IMR-90 (cell line): ENCODE measurements around the gene GLP2R. TPM values are rescaled to one million over a fixed set of nuclear protein-coding genes. Genes with fewer than 3 reads are reported as not detected.

Experiments used
- ATAC-seq: fragments of 200-7000 bp; cut with Tn5 transposase; 2 replicates; pipeline ENCODE4 v1.9.1; 2020; ENCODE audit warnings: low read depth, mild to moderate bottlenecking, moderate library complexity
- BruUV-seq: library from RNA; stranded (reverse); fragments of 400-500 nt; replicated peaks from 2 replicates; lab custom pipeline; 2021; lab: Mats Ljungman, UMichigan
- CTCF ChIA-PET: fragments of 300-600 bp; formaldehyde crosslinking; extraction: SDS; loops from one replicate; lab custom pipeline; 2021; ENCODE audit warnings: antibody characterized with exemption; lab: Yijun Ruan, JAX
- POLR2A ChIA-PET: fragments of 300-600 bp; sonication (Branson Sonifier 250); formaldehyde crosslinking; loops from one replicate; lab custom pipeline; 2022; ENCODE audit warnings: antibody characterized with exemption; ENCODE audit not compliant: unreplicated experiment; lab: Charles Lee
- DNase-seq: peaks from one replicate; pipeline ENCODE4 v3.0.0; 2013
- H2AFZ ChIP-seq: replicated peaks from 2 replicates; pipeline ENCODE3; 2013; ENCODE audit warnings: low read length, mild to moderate bottlenecking; ENCODE audit not compliant: poor library complexity
- H2AK5ac ChIP-seq: 2 replicates; pipeline ENCODE4 v1.6.1; 2013; ENCODE audit warnings: low read depth, low read length, inconsistent platforms
- H2AK9ac ChIP-seq: replicated peaks from 2 replicates; pipeline ENCODE3; 2013; ENCODE audit warnings: mild to moderate bottlenecking, low read depth, low read length, moderate library complexity; ENCODE audit not compliant: poor library complexity
- H2BK120ac ChIP-seq: 2 replicates; pipeline ENCODE4 v1.6.1; 2013; ENCODE audit warnings: low read depth, low read length, inconsistent platforms
- H2BK15ac ChIP-seq: 3 replicates; pipeline ENCODE4 v1.6.1; 2013; ENCODE audit warnings: low read depth, low read length, inconsistent platforms
- H2BK20ac ChIP-seq: 2 replicates; pipeline ENCODE4 v1.6.1; 2013; ENCODE audit warnings: low read depth, mild to moderate bottlenecking, inconsistent platforms, low read length, moderate library complexity
- H2BK5ac ChIP-seq: 2 replicates; pipeline ENCODE4 v1.6.1; 2013; ENCODE audit warnings: mild to moderate bottlenecking, low read depth, low read length, inconsistent platforms; ENCODE audit not compliant: poor library complexity, severe bottlenecking
- H3K14ac ChIP-seq: replicated peaks from 2 replicates; pipeline ENCODE4 v1.6.1; 2013; ENCODE audit warnings: low read depth, low read length, inconsistent platforms
- H3K18ac ChIP-seq: 2 replicates; pipeline ENCODE4 v1.6.1; 2013; ENCODE audit warnings: low read depth, low read length, control low read depth
- H3K23ac ChIP-seq: 2 replicates; pipeline ENCODE4 v1.6.1; 2013; ENCODE audit warnings: low read depth, low read length, inconsistent platforms
- H3K27ac ChIP-seq: 2 replicates; pipeline ENCODE4 v1.5.1; 2013; ENCODE audit warnings: mild to moderate bottlenecking, control low read depth, low read length; ENCODE audit not compliant: insufficient read depth
- H3K27me3 ChIP-seq: 2 replicates; pipeline ENCODE4 v1.6.1; 2013; ENCODE audit warnings: low read length; ENCODE audit not compliant: control insufficient read depth, insufficient read depth
- H3K36me3 ChIP-seq: 2 replicates; pipeline ENCODE4 v1.6.1; 2013; ENCODE audit warnings: low read length, mixed read lengths; ENCODE audit not compliant: control insufficient read depth, insufficient read depth
- H3K4ac ChIP-seq: 2 replicates; pipeline ENCODE4 v1.6.1; 2013; ENCODE audit warnings: low read depth, low read length, inconsistent platforms
- H3K4me1 ChIP-seq: 2 replicates; pipeline ENCODE4 v1.6.1; 2013; ENCODE audit warnings: low read length, mixed read lengths; ENCODE audit not compliant: control insufficient read depth, insufficient read depth
- H3K4me2 ChIP-seq: 2 replicates; pipeline ENCODE4 v1.6.1; 2013; ENCODE audit warnings: low read depth, mild to moderate bottlenecking, control low read depth, low read length, moderate library complexity
- H3K4me3 ChIP-seq: 2 replicates; pipeline ENCODE4 v1.5.1; 2013; ENCODE audit warnings: low read depth, mild to moderate bottlenecking, control low read depth, low read length, moderate library complexity; ENCODE audit not compliant: insufficient read depth
- H3K56ac ChIP-seq: 2 replicates; pipeline ENCODE4 v1.6.1; 2013; ENCODE audit warnings: low read length, inconsistent platforms; ENCODE audit not compliant: insufficient read depth; ENCODE audit errors: extremely low read depth
- H3K79me1 ChIP-seq, 2 experiments: 2 replicates each; pipeline ENCODE4 v1.6.1; 2013; ENCODE audit warnings: low read length in 2 of 2, inconsistent platforms in 1 of 2, low read depth in 1 of 2
- H3K9ac ChIP-seq: 2 replicates; pipeline ENCODE4 v1.6.1; 2013; ENCODE audit warnings: low read depth, low read length, control low read depth
- H3K9me1 ChIP-seq: 2 replicates; pipeline ENCODE4 v1.6.1; 2013; ENCODE audit warnings: low read length, inconsistent platforms; ENCODE audit not compliant: insufficient read depth
- H3K9me3 ChIP-seq: 2 replicates; pipeline ENCODE4 v1.6.1; 2013; ENCODE audit warnings: low read length; ENCODE audit not compliant: control insufficient read depth, insufficient read depth
- H4K20me1 ChIP-seq: 2 replicates; pipeline ENCODE4 v1.6.1; 2013; ENCODE audit warnings: low read length, inconsistent platforms; ENCODE audit not compliant: insufficient read depth
- H4K5ac ChIP-seq: 2 replicates; pipeline ENCODE4 v1.6.1; 2013; ENCODE audit warnings: mild to moderate bottlenecking, low read depth, low read length, control low read depth
- H4K8ac ChIP-seq, 2 experiments: 2 replicates each; pipeline ENCODE4 v1.6.1; 2013; ENCODE audit warnings: low read depth in 2 of 2, low read length in 2 of 2, control low read depth in 1 of 2, inconsistent platforms in 1 of 2
- H4K91ac ChIP-seq: 2 replicates; pipeline ENCODE4 v1.6.1; 2013; ENCODE audit warnings: low read depth, low read length, inconsistent platforms; ENCODE audit not compliant: insufficient read depth
- CTCF ChIP-seq: conservative IDR thresholded peaks from 2 replicates; pipeline ENCODE4 v1.5.1; 2012; ENCODE audit warnings: mild to moderate bottlenecking, low read depth, low read length, improper control_type of control experiment
- WGBS, 2 experiments: methylation state at CpG; one replicate each; pipeline versions ENCODE4 v1.1.5 to v1.1.7; 2013; ENCODE audit warnings: missing lambda C conversion rate in 2 of 2; ENCODE audit not compliant: insufficient read length in 1 of 2; ENCODE audit errors: extremely low coverage in 2 of 2; 5-methylcytosine and 5-hydroxymethylcytosine counted together
- dilution Hi-C: fragments of 300-500 bp; cut with HindIII; formaldehyde crosslinking; loops from one replicate; pipeline ENCODE4 v1.14.3; 2018; ENCODE audit warnings: low sequenced_read_pairs; ENCODE audit not compliant: unreplicated experiment
- in situ Hi-C: fragments of 300-500 bp; cut with MboI; formaldehyde crosslinking; loops from 3 replicates; pipeline ENCODE4 v1.14.3; 2019; ENCODE audit warnings: low sequenced_read_pairs, inconsistent platforms, mixed read lengths
- intact Hi-C: fragments of 100-400 bp; cut with micrococcal nuclease; formaldehyde crosslinking; loops from 2 replicates; pipeline ENCODE4 v1.10.0; 2022
- polyA plus RNA-seq, 3 experiments: library from polyadenylated mRNA; depleted of rRNA; stranded (reverse); fragments of >200 nt; gene quantifications; 2 replicates each; pipeline ENCODE4 v1.2.3, GENCODE V29; 2012; ENCODE audit warnings: low replicate concordance in 1 of 3
- total RNA-seq: library from RNA; depleted of rRNA; stranded (reverse); fragments of >200 nt; gene quantifications from 2 replicates; pipeline ENCODE4 v1.2.3, GENCODE V29; 2012

The GLP2R gene
- total and polyA plus RNA-seq, 2 of the 4 experiments (the other 2 are of a cell fraction) = 0.07 TPM; not detected in 1

- peak overlapping the region; percentile 57 for H2AFZ ChIP-seq
- no peaks in the 10 kb centered on the region for H3K9me1 ChIP-seq
- H2BK15ac ChIP-seq = no peak overlapping the region
- in situ Hi-C loops (no loop called here), intact Hi-C loops (loop anchor here (1.0 to 5.0 kb wide), 2 partner anchors 22 to 58 kb away; no protein-coding TSS in a partner anchor), dilution Hi-C loops (no loop called here)
- H4K8ac ChIP-seq = peak overlapping the region in 1 of 2 experiments; percentile 6; a peak in 1 of 4 replicates
- peak overlapping the region; percentile 43 for H2BK120ac ChIP-seq
- H3K27ac ChIP-seq = peak overlapping the region; percentile 12; the same call in 1 of the 2 replicates
- no peaks in the 10 kb centered on the region for H4K20me1 ChIP-seq
- no peaks in the 10 kb centered on the region for H3K79me1 ChIP-seq
- POLR2A ChIA-PET = interaction anchor here (0.5 kb wide), 1 partner anchor 22 kb away, joined by 5 read pairs; no protein-coding TSS in a partner anchor
- no peak overlapping the region for H2AK5ac ChIP-seq
- no peaks in the 10 kb centered on the region for H3K9me3 ChIP-seq
- ATAC-seq (peak; percentile 18), DNase-seq (no peak)
- BruUV-seq = no TSS peak
- peak overlapping the region; percentile 57; the same call in 1 of the 2 replicates for H4K91ac ChIP-seq
- no peak overlapping the region for H3K14ac ChIP-seq
- H3K4me3 ChIP-seq = no peak overlapping the region
- no peak overlapping the region for H3K4me2 ChIP-seq
- peaks cover 14% of the 10 kb centered on the region for H3K4me1 ChIP-seq
- WGBS, 2 experiments = 53% methylated on average over 6 of the region's 8 CpGs; no CpG with 5 or more reads in 1 of the 2 experiments
- H3K23ac ChIP-seq = no peak overlapping the region
- H2BK20ac ChIP-seq = peak overlapping the region; percentile 15; the same call in 1 of the 2 replicates
- H2BK5ac ChIP-seq = no peak overlapping the region
- peak overlapping the region; percentile 38; the same call in 1 of the 2 replicates for H4K5ac ChIP-seq
- no peak for TF ChIP-seq CTCF
- H3K36me3 ChIP-seq = no peaks in the 10 kb centered on the region
- peak overlapping the region; percentile 66; the same call in 1 of the 2 replicates for H3K18ac ChIP-seq
- no peak overlapping the region for H3K56ac ChIP-seq
- peak overlapping the region; percentile 38 for H3K4ac ChIP-seq
- CTCF ChIA-PET = interaction anchor here (0.6 to 1.6 kb wide), 3 partner anchors 10 to 378 kb away, joined by 3 to 6 read pairs (median 5); no protein-coding TSS in a partner anchor
- H3K9ac ChIP-seq = no peak overlapping the region
- no peaks in the 10 kb centered on the region; the same call in 1 of the 2 replicates for H3K27me3 ChIP-seq
- no peak overlapping the region for H2AK9ac ChIP-seq
Observed at GRCh38 chr17:9900044-9900594, 74.4 kb downstream of the GLP2R start.
